NCI-H69 (cell line): Measurements from ENCODE around the gene GREB1L.
"Not testable (repeated sequence)": the region's sequence is repeated elsewhere in the genome, so short reads cannot be mapped to it uniquely, and the experiment has no call there.

Source experiments
- DNase-seq: peaks from one replicate; lab custom pipeline; 2025; lab: John Stamatoyannopoulos, UW

Gene GREB1L

DNA sequence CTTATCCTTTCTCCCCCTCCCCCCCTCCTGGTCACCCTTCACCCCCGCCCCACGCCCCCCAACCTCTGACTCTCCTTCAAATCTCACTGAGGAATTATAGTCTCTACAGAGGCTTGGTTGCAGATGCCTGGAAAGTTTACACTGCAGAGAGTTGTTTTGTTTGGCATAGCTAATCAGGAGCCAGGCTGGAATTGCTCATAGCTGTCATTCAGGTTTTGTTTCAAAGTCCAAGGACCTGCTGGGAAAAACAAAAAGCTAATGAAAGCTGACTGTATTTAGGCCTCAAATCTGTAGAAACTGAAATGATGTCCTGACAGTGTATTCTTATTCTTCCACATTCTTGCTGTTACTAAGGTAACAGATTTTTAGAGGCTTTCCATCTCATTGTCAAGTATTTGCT lies 22.6 kb downstream of the GREB1L start:
- peak; percentile 97 for DNase-seq

DNA sequence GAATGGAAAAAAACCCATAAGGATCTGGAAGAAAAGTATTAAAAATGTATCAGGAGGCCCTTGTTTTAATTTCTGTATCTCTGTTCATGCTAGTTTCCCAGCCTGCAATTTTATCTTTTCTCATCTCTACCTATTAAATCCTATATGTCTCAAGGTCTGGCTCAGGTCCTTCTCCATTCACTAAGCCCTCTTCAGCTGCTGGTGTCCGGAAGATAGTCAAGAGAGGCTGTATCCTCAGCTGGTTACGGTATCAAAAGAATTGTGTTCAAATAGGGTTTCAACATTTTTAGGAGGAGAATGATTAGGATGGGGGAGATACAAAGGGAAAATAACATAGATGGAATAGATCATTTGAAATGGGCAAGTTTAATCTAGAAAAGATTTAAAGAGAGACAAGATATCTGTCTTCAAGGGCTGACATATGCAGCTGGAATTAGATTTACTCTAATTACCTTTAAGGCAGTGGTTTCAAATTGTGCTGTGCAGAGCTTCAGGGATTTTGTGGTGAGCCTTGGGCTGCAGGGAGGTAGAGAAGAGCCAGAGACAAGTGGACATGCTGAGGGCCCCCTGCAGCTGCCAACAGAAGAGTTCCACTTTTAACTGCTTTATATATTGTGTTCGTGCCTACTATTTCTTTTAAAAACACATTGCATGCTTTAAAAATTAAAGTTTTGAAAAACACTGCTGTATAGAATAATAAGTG lies 24.1 kb downstream of the GREB1L start:
- peak; percentile 76 for DNase-seq

DNA sequence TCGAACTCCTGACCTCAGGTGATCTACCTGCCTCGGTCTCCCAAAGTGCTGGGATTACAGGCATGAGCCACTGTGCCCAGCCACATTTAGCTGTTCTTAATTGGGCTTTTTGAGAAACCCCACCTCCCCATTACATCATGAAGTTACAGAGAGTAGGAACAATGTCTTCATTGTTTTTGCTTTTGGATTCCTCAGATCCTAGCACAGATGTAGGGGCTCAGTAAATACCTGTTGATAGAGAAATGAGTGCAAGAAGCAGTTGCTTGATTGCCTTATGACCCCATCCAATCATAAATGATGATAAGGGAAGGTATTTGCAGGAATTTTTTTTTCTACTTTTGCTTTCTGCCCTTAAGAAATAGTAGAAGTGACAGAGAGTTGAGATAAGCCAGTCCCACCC lies 25.4 kb downstream of the GREB1L start:
- DNase-seq: peak; percentile 27

DNA sequence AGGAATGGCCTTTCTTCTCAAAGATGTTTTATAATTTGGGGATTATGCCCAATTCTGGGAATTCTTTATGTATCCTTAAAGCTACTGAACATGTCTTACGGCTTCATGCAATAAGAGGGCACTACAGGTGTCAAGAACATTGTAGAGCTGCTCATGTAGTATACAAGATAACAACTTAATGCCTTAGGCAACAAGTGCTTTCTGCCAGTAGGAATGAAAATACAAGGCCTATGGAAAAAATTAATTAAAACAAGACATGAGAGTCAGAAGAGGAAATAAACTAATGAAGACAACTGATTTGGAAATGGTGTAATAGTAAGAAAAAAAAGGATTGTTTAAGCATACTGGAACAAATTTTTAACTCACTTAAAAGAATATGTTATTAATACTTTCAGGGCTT lies 27.3 kb downstream of the GREB1L start:
- no peak for DNase-seq

DNA sequence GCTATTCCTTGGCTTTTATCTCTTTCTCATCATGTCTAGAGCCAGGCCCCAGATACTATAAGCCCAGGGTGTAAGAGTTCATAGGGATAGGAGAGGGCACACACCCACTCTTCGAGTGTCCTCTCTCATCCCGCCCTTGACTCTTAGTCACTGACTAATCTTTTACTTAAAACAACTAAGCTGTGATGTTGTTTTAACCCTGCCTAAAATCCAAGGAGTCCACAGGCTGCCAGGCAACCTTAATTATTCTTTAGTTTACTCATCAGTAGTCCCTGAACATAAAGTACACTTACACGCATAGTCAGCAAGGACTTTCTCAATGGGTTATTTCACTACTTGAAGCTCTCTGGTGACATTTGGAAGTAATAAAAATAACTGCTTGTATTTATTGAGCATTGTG lies 28.4 kb downstream of the GREB1L start:
- peak; percentile 51 for DNase-seq

DNA sequence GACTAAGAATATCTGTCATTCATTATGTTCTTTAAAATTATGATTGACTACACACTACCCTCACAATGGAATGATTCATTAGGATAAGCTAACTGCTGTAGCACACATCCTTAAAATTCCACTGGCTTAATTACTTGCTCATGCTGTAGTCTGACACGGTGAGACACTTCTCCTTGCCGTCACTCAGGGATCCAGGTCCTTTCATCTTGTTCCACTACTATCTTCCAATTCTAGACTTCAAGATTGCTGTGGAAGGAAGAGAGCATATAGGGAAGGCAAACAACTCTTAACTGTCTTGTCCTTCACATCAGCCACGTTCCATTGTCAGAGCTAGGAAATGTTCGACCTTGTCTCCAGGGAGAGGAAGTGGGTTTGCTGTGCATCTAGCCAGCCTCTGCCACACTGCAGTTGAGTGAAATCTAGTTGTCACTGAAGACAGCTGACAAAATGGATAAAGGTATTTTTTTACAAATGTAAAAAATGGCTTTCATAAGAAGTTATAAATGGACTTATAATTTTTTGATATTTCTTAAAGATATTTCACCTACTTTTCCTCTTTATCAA lies 30.1 kb downstream of the GREB1L start:
- DNase-seq: peak; percentile 69

DNA sequence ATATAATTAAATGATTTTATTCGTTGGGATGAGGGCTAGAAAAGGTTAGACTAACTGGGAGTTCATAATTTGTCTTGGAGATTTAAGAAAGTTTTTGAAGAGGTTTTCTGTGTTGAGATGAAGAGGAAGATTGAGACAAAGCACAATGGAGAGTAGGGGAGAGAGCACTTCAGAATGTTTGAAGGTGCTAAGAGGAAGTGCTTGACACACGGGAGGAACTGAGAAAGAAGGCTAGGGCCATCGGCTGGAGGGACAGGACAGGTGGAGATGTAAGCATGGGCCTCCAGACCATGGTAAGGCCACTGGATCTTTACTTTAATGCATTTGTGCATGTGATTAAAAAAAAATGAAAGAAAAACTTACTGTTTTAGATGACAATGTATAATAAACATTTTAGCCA lies 31.5 kb downstream of the GREB1L start:
- no peak for DNase-seq

DNA sequence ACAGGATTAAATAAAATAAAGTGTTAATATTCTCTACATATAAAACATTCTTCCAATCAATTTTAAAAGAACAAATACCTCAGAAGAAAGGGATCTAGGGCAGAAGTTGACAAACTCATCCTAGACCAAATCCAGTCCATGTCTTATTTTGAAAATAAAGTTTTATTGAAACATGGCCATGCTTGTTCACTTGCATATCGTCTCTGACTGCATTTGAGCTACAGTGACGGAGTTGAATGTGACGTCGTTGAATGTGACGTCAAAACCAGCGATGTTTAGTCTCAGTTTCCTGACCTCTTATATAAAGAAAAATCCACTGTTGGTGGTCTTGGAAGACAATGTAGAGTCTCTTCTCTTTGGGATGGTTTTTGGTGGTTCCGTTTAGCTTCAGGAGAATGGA lies 33.6 kb downstream of the GREB1L start:
- no peak for DNase-seq

DNA sequence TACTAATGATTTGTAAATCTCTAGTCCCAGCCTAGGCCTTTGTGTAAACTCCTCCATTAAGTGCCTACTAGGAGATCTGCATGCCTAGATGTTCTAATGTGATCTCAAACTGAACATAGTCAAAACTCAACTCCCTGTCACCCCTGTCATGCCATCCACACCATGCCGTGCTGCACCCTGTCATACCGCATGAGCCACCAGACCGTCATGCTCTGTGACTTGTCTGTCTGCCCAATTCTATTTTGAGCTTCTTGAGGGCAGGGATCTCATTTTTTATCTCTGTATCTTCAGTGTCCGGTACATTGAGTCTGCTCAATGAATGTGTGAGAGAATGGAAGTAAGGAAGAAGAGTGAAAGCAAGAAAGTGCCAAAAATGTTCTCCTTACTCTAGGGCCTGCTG lies 35.5 kb downstream of the GREB1L start:
- no peak for DNase-seq

DNA sequence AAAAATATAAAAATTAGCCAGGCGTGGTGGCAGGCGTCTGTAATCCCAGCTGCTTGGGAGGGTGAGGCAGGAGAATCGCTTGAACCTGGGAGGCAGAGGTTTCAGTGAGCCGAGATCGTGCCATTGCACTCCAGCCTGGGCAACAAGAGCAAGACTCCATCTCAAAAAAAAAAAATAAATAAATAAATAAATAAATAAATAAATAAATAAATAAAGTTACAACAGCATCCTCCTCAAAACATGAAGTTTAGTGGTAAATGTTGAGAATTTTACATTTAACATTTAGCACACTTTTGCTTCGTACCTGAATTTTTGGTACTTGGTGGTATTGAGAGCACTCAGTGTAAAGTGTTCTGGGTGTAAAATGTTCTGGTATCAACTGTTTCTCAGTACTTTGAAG lies 36.2 kb downstream of the GREB1L start:
- DNase-seq: not testable (repeated sequence)

DNA sequence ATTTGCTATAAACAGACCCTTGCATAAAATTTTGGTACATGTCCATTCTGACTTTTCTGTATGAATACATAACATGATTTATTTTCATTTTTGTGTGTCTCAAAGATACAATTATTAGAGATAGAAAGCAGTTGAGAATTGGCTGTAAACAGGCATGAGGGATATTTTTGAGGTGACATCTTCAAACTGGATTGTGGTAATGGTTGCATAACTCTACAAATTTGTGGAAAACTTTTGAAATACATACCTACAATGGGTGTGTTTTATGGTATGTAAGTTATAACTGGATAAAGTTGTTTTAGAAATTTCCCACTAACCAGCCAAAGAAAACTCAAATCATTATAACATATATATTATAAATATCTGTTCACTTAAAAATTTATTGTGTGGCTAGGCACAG lies 39.6 kb downstream of the GREB1L start:
- DNase-seq: no peak

DNA sequence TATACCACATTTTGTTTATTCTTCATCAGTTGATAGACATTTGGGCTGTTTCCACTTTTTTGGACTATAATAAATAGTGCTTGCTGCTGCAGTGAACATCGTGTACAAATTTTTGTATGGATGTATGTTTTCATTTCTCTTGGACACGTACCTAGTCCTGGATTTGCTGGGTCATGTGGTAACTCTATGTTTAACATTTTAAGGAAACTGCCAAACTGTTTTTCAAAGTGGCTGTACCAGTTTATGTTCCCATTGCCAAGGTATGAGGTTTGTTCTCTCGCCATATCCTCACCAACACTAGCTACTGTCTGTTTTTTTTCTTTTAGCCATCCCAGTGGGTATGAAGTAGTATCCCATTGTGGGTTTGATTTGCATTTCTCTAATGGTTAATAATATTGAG lies 42.5 kb downstream of the GREB1L start:
- no peak for DNase-seq

DNA sequence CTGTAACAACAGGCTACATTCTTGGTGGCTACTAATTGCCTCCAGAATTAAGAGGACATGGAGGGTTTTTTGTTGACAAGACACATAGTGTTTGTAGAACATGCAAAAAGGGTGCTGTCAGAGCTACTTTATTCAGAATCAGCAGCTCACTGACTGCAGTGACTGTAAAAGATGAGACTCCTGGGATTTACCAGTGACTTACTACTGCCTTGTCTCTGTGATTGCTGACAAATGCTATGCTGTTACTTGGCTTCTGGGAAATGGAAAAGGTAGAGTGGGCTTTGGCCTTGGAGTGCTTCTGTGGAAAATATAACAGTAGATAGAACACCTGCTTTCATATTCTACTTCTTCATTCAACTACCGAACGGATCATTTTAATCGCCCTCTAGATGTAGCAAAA lies 47.8 kb downstream of the GREB1L start:
- DNase-seq: peak; percentile 83

DNA sequence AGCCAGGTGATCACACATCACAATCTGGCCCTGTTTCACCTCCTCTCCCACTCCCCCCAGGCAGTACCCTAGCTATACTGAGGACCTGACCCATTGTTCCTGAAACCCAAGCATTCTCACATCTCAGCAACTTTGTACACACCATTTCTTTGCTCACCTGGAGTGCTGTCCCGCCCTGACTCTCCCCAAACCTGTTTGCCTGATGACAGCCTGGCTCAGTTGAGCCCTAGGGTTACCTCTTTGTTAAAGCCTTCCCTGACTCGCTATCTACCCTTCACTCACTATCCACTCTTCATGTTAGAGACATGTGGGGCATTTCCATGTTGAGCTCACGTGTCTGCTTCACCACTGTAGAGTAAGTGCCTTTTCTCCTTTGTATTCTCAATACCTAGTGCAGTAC lies 49.1 kb downstream of the GREB1L start:
- DNase-seq: peak; percentile 90

DNA sequence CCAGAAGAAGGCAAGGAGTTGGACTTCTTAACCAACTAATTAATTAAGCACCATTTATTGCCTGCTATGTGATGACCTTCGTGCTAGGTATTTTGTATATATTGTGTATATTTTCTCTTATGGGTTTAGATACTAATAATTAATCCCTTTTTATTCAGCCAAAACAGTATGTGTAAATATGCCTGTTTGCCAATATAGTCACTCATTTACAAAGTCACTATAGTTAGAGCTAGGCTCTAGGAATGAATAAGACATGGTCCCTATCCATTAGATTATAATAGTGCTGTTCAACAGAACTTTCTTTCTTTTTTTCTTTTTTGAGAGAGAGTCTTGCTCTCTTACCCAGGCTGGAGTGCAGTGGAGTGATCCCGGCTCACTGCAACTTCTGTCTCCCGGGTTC lies 51.4 kb downstream of the GREB1L start:
- DNase-seq: no peak

DNA sequence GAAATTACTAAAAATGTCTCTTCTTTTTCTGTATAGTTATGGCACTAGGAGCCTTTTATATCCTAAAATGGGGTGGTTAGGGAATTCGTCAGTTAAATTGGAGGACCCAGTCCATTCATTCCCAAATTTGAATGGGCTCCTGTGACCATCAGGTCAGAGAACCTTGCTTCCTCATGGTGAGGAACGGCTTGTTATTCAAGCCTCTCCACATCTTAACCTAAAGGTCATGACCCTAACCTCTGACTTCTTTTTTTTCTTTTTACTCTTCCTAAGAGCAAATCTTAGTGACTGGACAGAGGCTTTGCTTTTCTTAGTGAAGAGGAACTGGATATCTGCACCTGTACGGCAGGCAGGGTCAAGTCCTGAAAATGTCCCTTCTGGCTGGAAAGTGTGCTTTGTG lies 53.1 kb downstream of the GREB1L start:
- no peak for DNase-seq

DNA sequence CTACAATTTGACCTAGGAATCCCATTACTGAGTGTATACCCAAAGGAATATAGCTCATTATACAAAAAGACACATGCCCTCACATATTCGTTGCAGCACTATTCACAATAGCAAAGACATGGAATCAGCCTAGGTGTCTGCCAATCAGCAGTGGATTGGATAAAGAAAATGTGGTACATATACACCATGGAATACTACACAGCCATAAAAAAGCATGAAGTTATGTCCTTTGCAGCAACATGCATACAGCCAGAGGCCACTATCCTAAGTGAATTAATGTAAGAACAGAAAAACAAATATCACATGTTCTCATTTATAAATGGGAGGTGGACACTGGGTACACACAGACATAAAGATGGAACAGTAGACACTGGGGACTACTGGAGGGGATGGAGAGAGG lies 54.0 kb downstream of the GREB1L start:
- no peak for DNase-seq

DNA sequence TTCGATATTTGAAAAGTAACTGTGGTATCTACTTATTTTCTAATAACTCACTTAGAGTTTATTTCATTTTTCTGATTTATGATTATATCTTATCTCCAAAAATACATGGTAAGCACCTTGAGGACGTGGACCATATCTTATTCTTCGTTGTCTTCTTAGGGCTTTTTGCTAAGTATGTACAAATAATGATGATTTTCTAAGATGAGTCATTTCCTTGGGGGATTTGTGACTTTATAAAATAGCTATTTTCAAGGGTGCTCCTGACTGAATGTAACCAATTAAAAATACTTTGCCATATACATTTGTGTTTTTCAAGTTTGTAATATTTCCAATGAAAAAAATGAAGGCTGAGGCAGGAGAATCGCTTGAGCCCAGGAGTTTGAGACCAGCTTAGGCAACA lies 56.3 kb downstream of the GREB1L start:
- DNase-seq: no peak

DNA sequence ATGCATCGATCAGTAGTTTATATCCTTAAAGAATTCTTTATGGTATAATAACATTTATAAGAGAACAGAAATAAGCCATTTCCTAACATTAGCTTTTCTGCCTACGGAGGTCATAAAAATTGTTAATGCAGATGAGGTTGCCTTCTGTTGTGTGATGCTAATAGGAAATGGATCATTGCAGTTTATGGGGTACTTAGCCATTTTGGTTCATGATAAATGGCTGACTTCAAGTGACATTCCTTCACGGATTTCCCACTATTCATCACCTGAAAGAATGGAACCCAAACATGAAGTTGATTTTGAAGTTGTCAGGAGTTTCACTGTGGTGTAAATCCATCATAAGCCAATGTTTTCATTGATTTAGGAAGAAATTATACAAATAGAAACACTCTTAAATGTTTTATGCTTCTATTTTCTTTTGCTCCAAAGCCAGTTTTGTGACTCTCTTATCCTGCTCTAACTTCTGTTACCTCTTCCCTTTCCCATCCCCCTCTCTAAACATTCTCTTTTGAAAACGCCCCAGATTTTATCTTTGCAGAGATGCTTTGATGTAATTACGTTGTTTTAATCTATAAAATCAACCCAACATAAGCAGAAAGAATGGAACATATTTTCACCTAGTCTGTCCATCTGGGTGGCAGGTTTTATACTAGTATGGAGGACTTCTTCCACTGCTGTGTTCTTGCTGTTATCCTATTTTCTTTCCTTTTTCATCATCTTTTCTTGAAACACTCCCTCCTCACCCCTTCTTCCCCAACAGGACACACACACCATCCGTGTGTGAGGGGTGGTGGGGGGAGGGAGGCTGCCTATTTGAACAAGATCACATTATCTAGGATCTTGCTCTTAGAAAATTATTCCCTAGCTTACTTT lies 58.2 kb downstream of the GREB1L start:
- peak; percentile 47 for DNase-seq

DNA sequence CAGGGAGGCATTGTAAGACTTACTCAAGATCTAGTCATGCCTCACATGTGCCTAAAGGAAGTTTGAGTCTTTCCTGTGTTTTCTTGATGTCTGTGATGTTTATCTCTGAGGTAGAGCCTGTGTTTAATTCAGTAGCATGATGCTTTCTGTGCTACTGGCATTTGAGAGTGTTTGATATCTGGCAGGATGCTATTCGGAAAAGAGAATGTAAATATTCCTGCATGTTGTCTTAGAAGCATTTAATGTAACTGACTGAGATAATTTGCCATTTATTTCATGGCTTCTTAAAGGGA lies 58.8 kb downstream of the GREB1L start:
- no peak for DNase-seq

DNA sequence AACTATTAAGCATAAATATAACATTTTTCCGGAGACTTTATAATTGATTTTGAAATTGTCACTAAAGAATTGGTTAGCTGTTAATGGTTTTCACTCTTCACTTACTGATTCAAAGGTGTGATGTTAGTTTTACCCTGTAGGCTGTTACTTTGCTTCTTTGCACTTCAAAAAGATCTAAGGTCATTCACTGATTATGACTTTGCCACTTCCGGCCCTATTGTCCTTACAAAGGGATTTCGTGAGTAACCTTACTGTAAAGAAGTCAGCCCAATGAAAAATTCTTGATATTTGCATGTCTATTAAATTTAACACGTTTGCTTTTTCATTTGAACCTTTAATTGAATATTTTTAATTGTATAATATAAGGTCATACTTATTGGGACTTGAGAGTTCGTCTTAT lies 61.4 kb downstream of the GREB1L start:
- peak; percentile 25 for DNase-seq

DNA sequence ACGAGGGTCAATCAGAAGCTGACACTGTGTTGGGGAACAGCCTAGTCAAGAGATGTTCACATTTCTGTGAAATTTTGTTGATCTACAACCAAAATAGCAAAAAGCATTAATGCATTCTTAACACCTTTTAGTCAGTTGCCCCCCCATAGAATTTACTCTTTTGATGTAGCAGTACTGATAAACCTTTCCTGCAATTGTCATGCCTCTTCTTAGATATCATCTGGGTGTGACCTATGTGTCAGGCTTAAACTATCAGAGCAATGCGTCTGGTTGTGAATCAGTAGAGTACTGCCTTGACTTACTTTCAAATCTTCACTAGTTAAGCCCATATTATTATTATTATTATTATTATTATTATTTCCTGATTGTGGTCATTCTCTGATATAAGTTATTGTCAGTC lies 61.9 kb downstream of the GREB1L start:
- DNase-seq: no peak

DNA sequence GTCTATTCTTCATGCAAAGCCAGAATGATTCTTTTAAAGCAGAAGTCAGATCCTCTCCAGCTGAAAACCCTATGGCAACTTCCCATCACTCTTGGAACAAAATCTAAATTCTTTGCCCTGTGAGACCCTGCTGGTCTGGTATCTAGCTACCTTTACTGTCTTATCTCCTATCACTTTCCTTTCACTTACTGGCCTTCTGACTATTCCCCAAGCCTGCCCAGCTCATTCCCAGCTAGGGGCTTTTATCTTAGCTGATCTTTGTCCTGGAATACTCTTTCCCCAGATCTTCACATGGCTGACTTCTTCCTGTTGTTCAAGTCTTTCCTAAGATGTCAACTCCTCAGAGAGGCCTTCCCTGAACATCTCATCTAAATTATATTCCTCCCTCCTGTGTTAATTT lies 63.6 kb downstream of the GREB1L start:
- no peak for DNase-seq

DNA sequence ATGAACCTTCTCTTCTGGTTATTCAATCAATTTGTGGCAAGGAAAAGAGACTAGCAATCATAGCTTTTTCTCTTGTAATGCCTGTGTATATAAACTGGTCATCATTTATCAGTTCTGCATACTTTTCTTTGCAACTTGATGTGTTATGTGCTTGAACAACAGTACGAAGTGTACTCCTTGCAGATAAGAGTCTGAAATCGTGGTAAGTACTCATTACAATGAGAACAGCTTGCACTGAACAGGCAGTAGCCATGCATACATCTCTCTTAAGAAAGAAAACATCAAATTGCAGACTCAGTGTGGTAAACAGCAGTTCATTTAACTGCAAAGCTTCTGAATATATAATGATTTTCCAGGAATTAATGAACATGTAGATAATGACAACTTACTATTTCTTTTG lies 64.3 kb downstream of the GREB1L start:
- DNase-seq: no peak
